K562 treated with DMSO at 1 percent for 4 hours (cell line): ENCODE results near the gene ATP9A. TPM values are rescaled to one million over a fixed set of nuclear protein-coding genes. Genes with fewer than 3 reads are reported as not detected.

Experiments
- total RNA-seq: library from RNA; unstranded; fragments of 300-600 nt; gene quantifications from 2 replicates; pipeline ENCODE4 v1.2.3, GENCODE V29; 2022; ENCODE audit not compliant: insufficient read depth

ATP9A gene
- total RNA-seq, result not detected in 2 replicates

DNA sequence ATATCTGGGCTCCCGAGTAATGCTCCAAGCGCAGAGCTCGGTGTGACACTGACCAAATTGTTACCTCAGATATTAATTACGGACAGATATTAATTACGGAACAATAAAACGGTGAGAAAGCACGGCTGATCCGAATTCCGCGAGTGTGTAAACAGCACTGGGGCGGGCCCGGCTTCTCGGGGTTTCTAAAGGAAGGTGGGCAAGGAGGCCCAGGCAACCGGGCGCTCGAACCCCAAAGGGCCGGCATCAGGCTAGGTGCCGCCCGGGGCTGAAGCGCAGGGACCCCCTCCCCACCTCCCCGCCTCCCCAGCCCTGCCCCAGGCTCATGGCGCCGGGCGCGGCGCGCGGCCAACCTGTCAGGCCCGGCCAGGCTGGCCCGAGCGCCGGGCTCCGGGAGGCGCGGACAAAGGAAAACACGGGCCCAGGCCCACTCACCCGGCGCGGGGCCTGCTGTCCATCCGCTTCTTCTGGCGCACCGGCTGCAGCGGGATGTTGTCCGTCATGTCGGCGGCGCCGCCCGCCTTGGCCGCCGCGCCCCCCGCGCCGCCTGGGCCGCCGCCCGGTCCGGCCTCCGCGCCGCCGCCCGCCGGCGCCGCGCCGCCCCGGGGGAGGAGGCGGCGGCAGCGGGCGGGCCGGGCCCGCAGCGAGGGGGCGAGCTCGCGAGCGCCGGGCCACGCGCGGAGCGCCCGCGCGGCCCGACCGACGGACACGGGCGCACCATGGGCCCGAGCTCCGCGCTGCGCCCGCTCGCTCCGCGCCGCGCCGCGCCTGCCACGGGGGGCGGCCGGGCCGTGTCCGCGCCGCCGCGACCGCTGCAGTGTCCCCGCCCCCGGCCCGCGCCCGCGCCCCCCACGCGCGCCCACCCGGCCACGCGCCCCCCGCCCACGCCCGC lies at the start of gene ATP9A:
TSS of gene ATP9A (minus strand) at position 524 of the 892 bp plus-strand sequence. CDS start at position 503, 21 bp downstream.

DNA sequence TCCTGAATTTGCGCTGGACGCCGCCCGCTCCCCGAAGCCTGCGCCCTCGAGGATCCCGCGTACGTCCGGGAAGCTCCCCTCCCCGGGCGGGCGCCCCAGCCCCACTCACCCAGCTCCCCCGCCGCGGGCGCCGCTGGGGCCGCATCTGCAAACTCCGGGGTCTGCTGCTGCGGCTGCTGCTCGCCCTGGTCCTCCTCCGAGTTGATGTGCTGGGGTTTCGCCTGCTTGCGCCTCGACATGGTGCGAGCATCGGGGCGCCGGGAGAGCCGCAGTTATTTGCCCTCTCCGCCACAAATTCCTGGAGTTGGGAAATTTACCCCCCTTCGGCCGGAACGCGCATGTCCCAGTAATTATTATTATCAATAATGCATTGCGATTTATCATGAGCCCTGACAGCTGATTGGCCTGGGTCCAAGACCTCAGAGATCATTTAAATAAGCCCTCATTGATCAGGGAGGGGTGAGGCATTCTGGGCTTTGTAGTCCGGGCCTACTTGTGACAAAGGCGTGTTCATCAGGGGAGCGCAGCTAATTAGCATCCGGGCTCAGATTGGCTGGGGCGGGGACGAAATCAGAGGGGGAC lies 34.1 kb upstream of the ATP9A start, which contains the start of gene SALL4:
TSS of gene SALL4 (minus strand) at position 352 of the 582 bp plus-strand sequence. CDS start at position 239, 113 bp downstream.

Other genes starting within 250 kb of the ATP9A start
- 4.6 and 5.6 TPM in 2 replicates for gene NFATC2, start 225.7 kb downstream of the ATP9A start, total RNA-seq
- not detected in 2 replicates for gene SALL4, start 34.1 kb upstream of the ATP9A start, total RNA-seq